AG09319 (cell line): ENCODE results near the gene C10orf105.
A peak's percentile ranks its signal among the peaks of the same experiment; 100 is the strongest.

Experiments
- DNase-seq: peaks from one replicate; pipeline ENCODE4 v3.0.0-alpha.2; 2010; ENCODE audit warnings: low read depth; ENCODE audit errors: extremely low read depth
- TF ChIP-seq, protein P1 (sequence below): IDR thresholded peaks from 2 replicates; pipeline ENCODE4 v1.5.1; 2011; ENCODE audit warnings: low read depth, mild to moderate bottlenecking, inconsistent platforms, low read length, moderate library complexity

C10orf105 gene

DNA sequence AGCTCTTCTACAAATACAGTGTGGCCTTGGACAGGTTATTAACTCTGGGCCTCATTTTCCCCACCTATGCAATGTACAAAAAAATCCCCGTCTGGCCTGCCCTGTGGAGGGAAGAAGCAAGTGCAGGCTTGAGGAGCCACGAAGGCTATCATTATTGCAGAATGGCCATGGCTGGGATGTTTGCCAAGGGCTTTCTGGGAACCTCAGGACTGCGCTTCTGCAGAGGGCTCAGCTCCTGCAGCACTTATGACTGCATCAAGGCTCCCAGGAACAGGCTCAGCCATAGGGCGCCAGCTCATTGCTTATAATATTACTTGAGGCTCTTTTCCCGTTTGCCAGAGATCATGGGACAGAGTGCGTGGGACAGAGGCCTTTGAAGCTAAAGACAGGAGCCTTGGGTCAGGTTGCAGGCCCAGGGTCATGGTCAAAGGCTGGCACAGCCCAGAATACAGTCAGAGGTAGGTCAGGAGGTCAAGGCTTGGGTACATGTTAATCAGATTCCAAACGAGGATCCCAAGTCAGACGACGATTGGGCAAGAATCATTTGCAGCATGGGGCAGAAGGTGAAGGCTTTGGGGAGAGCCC, 20.6 kb upstream of the C10orf105 start:
- TF ChIP-seq, protein P1, sequence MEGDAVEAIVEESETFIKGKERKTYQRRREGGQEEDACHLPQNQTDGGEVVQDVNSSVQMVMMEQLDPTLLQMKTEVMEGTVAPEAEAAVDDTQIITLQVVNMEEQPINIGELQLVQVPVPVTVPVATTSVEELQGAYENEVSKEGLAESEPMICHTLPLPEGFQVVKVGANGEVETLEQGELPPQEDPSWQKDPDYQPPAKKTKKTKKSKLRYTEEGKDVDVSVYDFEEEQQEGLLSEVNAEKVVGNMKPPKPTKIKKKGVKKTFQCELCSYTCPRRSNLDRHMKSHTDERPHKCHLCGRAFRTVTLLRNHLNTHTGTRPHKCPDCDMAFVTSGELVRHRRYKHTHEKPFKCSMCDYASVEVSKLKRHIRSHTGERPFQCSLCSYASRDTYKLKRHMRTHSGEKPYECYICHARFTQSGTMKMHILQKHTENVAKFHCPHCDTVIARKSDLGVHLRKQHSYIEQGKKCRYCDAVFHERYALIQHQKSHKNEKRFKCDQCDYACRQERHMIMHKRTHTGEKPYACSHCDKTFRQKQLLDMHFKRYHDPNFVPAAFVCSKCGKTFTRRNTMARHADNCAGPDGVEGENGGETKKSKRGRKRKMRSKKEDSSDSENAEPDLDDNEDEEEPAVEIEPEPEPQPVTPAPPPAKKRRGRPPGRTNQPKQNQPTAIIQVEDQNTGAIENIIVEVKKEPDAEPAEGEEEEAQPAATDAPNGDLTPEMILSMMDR: peak; percentile 0; the same call in 1 of the 2 replicates
- DNase-seq: peak; percentile 56

DNA sequence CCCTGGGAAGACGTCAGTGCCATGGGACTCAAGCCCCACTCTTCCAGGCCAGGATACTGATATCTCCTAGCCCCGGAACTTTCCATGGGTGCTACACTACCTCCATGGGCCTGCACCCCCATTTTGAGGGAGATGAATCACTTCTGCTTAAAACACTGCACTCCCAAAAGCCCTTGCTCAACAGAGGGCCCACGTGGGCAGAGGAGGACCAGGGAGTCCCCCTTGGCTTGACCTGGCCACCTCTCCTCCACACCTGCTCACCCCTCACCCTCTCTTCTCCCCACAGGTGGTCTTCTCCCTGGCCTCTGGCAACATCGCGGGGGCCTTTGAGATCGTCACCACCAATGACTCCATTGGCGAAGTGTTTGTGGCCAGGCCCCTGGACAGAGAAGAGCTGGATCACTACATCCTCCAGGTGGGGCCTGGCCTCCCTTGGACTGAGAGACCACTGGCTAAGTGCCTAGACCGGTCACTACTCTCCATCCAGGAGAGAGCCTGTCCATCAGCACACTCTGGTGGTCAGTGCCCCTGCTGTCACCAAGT, 19.9 kb upstream of the C10orf105 start:
- DNase-seq: no peak
- TF ChIP-seq, protein P1: no peak

DNA sequence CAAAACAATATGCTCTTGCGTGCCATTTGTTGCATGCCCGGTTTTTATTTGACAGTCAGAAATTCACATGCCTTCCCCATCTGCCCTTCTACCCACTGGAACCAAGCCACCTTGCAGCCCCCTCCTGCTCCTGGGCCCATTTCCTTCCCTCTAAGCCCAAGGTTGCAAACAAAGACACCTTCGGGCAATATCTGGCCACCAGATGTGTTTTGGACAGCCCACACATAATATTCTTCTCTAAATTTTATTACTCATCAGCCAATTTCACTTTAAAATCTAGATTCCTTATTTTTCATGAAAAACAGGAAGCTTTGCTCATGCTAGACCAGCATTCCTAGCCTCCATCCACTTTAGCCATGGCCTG, 18.2 kb upstream of the C10orf105 start:
- TF ChIP-seq, protein P1: no peak
- DNase-seq: no peak

DNA sequence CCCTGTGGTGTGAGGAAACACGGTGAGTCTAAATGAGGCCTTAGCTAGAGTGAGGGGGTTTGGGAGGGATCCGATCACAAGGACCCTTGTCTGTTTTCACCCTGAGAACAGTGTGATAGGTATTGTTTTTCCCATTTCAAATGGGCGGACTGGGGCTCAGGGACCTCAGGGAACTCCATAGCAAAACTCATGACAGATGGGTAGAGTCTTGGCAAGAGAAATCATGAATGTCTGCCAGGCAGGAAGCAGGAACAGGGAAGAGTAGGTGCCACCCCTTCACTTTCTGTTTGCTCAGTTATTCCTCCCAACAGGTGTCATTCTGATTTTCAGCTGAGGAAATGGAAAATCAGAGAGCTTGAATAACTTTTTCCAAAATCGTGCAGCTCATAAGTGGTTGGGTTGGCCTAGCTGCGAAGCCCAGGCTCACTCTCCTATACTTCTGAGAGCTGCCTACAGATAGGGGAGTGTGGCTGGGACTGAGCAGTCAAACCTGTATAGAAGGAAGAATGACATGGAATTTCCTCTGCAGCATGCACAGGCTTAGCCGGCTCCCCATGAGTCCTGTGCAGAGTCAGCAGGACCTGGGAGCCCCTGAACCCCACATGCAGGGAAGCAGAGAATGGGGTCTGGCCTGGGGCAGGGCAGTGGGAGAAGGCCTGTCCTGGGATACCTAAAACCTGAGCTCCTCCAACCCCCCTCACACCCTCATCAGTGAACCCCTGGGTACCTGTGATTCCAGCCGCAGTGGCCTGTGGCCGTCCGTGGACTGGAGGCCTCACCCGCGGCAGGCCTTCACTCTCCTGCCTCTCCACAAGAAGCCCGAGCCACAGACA, 17.6 kb upstream of the C10orf105 start:
- DNase-seq: no peak
- TF ChIP-seq, protein P1: no peak

DNA sequence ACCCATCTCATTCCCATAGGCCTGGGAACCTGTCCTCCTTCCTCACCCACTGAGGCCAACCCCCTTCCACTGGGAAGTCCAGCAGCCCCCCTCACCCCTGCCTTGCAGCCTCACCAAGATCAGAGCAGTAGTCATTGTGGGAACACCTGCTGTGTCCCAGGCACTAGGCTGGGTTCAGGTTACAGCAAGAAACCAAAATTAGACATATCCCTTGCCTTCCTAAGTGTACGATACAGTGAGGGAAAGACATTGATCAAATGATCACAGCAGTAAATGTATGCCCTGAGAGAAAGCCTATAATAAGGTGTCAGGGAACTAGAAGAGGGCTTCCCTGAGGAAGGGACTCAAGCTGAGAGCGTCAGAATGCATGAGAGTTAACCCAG, 17.0 kb upstream of the C10orf105 start:
- no peak for DNase-seq
- TF ChIP-seq, protein P1: no peak

DNA sequence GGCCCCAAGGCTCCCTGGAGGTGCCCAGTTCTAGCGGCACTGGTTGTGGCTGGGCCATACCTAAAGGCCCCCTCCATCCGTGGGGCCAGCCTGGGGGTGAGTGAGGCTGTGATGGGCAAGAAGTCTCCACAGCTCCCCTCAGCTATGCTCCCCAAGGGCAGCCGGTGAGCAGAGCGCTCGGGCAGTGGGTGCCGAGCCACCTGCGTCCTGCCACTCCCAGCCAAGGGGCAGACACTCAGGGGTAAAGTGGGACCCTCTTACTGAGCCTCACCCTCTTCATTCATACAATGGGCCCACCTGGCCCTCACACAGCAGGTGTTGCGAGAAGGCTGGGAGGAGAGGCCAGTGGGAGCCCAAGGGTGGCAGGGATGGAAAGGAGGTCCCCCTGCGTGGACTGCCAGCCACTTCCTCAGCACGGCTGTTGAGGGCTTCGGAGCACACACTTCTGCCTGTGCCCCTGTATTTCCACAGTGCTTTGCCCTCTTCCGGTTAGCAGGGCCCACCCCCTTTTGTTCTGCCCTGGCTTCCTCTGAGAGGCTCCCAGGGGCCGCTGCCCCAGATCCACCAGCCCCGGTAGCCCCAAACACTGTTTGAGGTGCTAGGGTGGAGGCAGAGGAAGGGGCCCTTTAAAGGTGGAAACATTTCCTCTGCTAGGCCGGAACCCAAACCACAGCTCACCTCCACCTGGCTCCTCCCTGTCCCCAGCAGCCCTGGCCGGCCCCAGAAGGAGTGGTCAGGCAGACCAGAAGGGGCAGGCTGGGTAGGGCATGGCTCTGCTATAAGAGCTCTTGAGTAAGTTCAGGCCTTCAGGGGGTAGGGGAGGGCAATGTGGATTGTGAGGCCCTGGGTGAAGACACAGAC, 16.4 kb upstream of the C10orf105 start:
- DNase-seq: no peak
- TF ChIP-seq, protein P1: no peak
